Activated T-cell treated with anti-CD3 and anti-CD28 coated beads, Interleukin-2, amount 50 U/mL, for 1 hour (primary cell): Measurements from ENCODE around the gene GIMAP8.
"Not testable (repeated sequence)": the region's sequence is repeated elsewhere in the genome, so short reads cannot be mapped to it uniquely, and the experiment has no call there.

Experiments
- DNase-seq: peaks from one replicate; pipeline ENCODE4 v3.0.0-alpha.2; 2020

GIMAP8 gene

GRCh38 chr7:150519310-150519709 lies 68.9 kb downstream of the GIMAP8 start:
- DNase-seq = no peak

- DNase-seq = peak; percentile 46
These were observed 69.7 kb downstream of the GIMAP8 start for GRCh38 chr7:150520145-150520544.

GRCh38 chr7:150522931-150523330 lies 72.5 kb downstream of the GIMAP8 start:
- DNase-seq = not testable (repeated sequence)

- no peak for DNase-seq
These were observed 73.6 kb downstream of the GIMAP8 start for GRCh38 chr7:150524018-150524417.
